Right atrium auricular region (tissue), 2 donors: Measurements from ENCODE around the gene MGLL. TPM values are rescaled to one million over a fixed set of nuclear protein-coding genes. Genes with fewer than 3 reads are reported as not detected.

Experiments
- DNase-seq: peaks from one replicate; pipeline ENCODE4 v3.0.0-alpha.2; 2019; ENCODE audit warnings: low spot score
- H3K27ac ChIP-seq, 2 donors: fragments of 200-600 bp; sonication (generic); 1 replicate in 1 of 2; 2 replicates in 1 of 2; pipeline ENCODE4 v1.5.1; 2016 to 2019
- H3K27me3 ChIP-seq, 2 donors: fragments of 200-600 bp; sonication (generic); one replicate each; pipeline versions ENCODE4 v1.5.1 to v1.6.0; 2017 to 2019
- H3K36me3 ChIP-seq: fragments of 200-600 bp; sonication (generic); one replicate; pipeline ENCODE4 v1.5.1; 2016
- H3K4me1 ChIP-seq, 2 donors: fragments of 200-600 bp; sonication (generic); one replicate each; pipeline versions ENCODE4 v1.5.1 to v1.6.0; 2017 to 2019
- H3K4me3 ChIP-seq, 2 donors: fragments of 200-600 bp; sonication (generic); 1 replicate in 1 of 2; 2 replicates in 1 of 2; pipeline ENCODE4 v1.5.1; 2017 to 2019; ENCODE audit warnings: mild to moderate bottlenecking in 1 of 2, moderate library complexity in 1 of 2
- H3K9me3 ChIP-seq, 2 donors: fragments of 200-600 bp; sonication (generic); one replicate each; pipeline ENCODE4 v1.5.1; 2019
- total RNA-seq, 2 donors: library from RNA; depleted of rRNA; stranded (reverse); fragments of >200 nt; gene quantifications; one replicate each; pipeline ENCODE4 v1.1.0, GENCODE V29; 2016
- TF ChIP-seq, protein P1 (sequence below), 2 donors: fragments of 200-600 bp; sonication (generic); IDR thresholded peaks; one replicate each; pipeline ENCODE4 v1.5.1; 2019; ENCODE audit warnings: antibody characterized with exemption in 2 of 2

Gene MGLL
- total RNA-seq, 2 donors from 2014 or later = 36.3 to 46.4 TPM

- Histone ChIP-seq H3K36me3 (no peaks in the 10 kb centered on the region), H3K4me3 (no peak overlapping the region), H3K4me1 (peaks cover 0 to 17% of the 10 kb centered on the region in 2 donors), H3K27me3 (no peaks in the 10 kb centered on the region), H3K27ac (peak overlapping the region in 1 of 2 donors; percentile 8), H3K9me3 (no peaks in the 10 kb centered on the region)
- TF ChIP-seq, protein P1, sequence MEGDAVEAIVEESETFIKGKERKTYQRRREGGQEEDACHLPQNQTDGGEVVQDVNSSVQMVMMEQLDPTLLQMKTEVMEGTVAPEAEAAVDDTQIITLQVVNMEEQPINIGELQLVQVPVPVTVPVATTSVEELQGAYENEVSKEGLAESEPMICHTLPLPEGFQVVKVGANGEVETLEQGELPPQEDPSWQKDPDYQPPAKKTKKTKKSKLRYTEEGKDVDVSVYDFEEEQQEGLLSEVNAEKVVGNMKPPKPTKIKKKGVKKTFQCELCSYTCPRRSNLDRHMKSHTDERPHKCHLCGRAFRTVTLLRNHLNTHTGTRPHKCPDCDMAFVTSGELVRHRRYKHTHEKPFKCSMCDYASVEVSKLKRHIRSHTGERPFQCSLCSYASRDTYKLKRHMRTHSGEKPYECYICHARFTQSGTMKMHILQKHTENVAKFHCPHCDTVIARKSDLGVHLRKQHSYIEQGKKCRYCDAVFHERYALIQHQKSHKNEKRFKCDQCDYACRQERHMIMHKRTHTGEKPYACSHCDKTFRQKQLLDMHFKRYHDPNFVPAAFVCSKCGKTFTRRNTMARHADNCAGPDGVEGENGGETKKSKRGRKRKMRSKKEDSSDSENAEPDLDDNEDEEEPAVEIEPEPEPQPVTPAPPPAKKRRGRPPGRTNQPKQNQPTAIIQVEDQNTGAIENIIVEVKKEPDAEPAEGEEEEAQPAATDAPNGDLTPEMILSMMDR (IDR thresholded peaks at IDR 0.05) = no peak
- DNase-seq = no peak
Measured at GRCh38 chr3:127799476-127800222, 22.7 kb downstream of the MGLL start.

GRCh38 chr3:127798716-127799115 lies 23.6 kb downstream of the MGLL start:
- H3K4me3 ChIP-seq = no peak overlapping the region
- H3K36me3 ChIP-seq = no peaks in the 10 kb centered on the region
- H3K9me3 ChIP-seq = no peaks in the 10 kb centered on the region
- TF ChIP-seq, protein P1 (IDR thresholded peaks at IDR 0.05) = no peak
- peaks cover 0 to 12% of the 10 kb centered on the region in 2 donors for H3K4me1 ChIP-seq
- no peaks in the 10 kb centered on the region for H3K27me3 ChIP-seq
- no peak for DNase-seq
- H3K27ac ChIP-seq = peak overlapping the region in 1 of 2 donors; percentile 8

DNA sequence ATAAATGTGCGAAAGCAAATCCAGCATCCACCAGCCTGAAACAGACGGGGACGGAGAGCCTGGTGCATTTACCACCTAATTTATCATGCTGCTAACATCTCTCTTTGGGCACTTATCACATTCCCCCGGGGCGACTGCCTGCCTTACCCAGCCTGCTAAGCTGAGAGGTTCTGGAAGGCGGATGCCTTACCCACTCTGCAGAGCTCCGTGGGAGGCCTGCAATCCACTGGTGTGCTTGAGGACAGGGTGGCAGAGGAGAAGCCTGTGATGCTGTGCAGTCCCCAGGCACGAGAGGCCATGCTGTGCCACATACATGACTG lies 25.5 kb downstream of the MGLL start:
- Histone ChIP-seq H3K36me3 (no peaks in the 10 kb centered on the region), H3K27me3 (no peaks in the 10 kb centered on the region), H3K27ac (no peak overlapping the region), H3K9me3 (no peaks in the 10 kb centered on the region), H3K4me3 (no peak overlapping the region), H3K4me1 (peaks cover 0 to 29% of the 10 kb centered on the region in 2 donors)
- DNase-seq = no peak
- TF ChIP-seq, protein P1 (IDR thresholded peaks at IDR 0.05) = no peak

DNA sequence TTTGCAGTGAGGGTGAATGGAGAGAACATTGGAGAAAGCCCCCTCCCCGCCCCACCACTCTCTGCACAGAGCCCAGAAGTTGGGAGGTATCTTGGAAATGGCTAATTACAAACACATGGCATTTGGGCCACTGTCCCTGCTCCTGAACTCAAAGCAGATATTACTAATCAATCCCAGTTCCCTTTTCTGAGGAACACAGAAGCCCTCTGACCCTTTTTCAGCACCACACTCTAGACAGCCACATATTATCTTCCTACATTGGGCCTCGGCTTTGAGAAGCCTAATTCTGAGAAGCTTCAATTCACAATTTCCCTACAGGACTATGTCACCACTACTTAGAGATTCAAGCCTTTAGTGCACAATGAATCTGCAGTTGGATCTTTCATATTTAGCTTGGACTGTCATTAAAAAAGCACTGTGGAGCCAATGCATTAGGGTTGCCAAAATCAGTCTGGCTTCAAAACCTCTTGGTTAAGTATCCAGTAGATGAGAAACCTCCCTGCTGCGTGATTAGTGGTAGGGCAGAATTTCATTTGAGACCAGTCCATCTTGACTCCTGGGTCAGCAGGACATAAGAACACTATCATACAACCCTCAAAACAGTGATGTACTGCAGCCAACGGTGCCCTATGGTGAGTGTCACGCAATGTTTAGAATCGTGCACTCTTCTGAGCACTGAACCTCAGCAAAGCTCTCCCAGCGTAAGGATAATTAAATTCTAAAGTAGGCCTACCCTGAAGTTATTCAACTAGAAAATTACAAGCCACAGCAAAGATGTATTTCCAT lies 26.1 kb downstream of the MGLL start:
- no peak overlapping the region for H3K27ac ChIP-seq

GRCh38 chr3:127794972-127795371 lies 27.3 kb downstream of the MGLL start:
- no peak overlapping the region for H3K27ac ChIP-seq
- H3K9me3 ChIP-seq = no peaks in the 10 kb centered on the region
- peaks cover 0 to 33% of the 10 kb centered on the region in 2 donors for H3K4me1 ChIP-seq
- H3K4me3 ChIP-seq = no peak overlapping the region
- H3K27me3 ChIP-seq = no peaks in the 10 kb centered on the region
- DNase-seq = no peak
- no peaks in the 10 kb centered on the region for H3K36me3 ChIP-seq
- TF ChIP-seq, protein P1 (IDR thresholded peaks at IDR 0.05) = no peak

More for the DNA sequence above, 26.1 kb downstream of the MGLL start:
- Histone ChIP-seq H3K4me1 (peaks cover 0 to 34% of the 10 kb centered on the region in 2 donors), H3K9me3 (no peaks in the 10 kb centered on the region), H3K36me3 (no peaks in the 10 kb centered on the region), H3K4me3 (no peak overlapping the region), H3K27me3 (no peaks in the 10 kb centered on the region)
- no peak for DNase-seq
- TF ChIP-seq, protein P1 (IDR thresholded peaks at IDR 0.05) = no peak
